Measurements from ENCODE around the gene SLC35D2.

Gene SLC35D2

GRCh38 chr9:96383165-96383942 is at the start of gene SLC35D2:
TSS of gene SLC35D2 (minus strand) at chr9:96383711. CDS start at chr9:96383634, 77 bp downstream.
- DNase-seq (ENCODE audit: low spot score) = no peak

DNA sequence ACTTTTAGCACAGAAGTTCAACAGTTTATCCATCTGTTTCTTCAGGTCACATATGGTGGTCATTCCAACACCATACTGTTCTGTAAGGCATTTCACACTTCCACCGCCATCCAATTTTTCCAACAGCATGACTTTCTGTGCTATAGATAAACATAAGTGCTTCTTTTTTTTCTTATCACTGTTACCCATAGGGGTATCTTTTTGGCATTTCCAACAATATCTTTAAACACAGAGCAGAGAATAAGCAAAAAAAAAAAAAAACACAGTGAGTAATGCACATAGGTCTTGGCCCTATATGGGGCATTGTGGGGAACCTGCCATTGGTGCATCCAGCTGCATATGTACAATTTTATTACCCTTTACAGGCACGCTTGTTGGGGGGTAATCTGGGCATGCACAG is 46.9 kb upstream of the SLC35D2 start:
- no peak for DNase-seq (ENCODE audit: low spot score)

DNA sequence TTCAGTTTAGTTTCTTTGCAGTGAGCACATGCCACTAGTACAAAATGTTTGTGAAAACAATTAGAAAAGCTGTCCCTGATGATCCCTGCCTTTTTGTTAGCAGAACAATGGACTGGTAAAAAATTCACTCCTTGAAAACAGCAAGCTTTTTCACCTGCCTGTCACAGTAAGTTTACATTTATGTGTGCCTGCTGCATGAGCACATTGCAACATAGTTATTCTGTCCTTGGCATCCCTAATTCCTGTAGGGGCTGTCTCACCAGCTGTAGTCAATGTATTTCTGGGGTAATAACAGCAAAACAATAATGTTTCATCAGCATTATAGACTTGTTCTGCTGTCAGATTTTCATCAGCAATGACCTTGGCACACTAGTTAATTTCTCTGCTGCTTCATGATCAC is 46.2 kb upstream of the SLC35D2 start:
- DNase-seq (ENCODE audit: low spot score) = no peak

DNA sequence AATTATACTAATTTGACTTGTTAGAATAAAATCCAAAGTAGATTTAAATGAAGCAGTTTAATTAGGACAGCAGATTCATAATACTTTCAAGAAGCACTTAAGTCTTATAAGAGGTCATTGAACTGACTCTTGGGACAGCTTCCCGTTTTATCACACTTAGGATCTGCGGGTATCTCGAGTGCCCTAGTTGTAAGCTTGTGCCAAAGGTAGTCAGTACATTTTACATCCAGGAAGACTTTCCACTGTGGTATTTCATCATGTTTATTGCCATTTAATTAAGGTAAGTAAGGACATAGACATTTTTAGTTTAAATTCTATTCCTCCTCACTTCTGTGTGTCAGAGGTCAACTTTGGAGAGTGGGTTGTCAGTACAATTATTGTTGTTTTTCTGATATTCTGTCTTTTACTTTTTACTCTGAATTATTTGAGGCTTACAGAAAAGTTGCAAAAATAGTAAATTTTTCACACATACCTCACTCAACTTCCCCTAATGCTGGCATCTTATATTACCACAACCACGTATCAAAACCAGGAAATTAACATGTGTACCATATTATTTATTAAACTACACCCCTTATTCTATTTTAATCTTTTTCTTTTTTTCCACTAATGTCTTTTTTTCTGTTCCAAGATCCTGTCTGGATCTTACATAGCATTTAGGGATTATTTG is 42.1 kb upstream of the SLC35D2 start:
- DNase-seq (ENCODE audit: low spot score) = no peak

DNA sequence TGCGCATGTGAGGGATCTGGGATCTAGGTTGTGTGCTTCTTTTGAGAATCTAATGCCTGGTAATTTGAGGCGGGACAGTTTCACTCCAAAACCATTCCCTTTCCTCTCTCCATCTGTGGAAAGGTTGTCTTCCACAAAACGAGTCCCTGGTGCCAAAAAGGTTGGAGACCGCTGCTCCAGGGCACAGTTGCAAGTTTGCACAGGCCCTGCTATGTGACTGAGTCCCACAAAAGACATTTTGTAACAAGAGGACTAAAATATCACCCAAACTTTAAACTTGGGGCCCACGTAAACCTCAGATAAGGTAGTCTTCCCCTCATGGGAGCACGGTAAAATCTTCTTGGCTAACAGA is 40.5 kb upstream of the SLC35D2 start:
- DNase-seq (ENCODE audit: low spot score) = no peak

- DNase-seq (ENCODE audit: low spot score) = no peak
Observed at GRCh38 chr9:96423322-96423984, 39.9 kb upstream of the SLC35D2 start.

- DNase-seq (ENCODE audit: low spot score) = peak; percentile 82
Observed at GRCh38 chr9:96420468-96421219, 37.1 kb upstream of the SLC35D2 start.

- no peak for DNase-seq (ENCODE audit: low spot score)
Observed at GRCh38 chr9:96419691-96419969, 36.1 kb upstream of the SLC35D2 start.

DNA sequence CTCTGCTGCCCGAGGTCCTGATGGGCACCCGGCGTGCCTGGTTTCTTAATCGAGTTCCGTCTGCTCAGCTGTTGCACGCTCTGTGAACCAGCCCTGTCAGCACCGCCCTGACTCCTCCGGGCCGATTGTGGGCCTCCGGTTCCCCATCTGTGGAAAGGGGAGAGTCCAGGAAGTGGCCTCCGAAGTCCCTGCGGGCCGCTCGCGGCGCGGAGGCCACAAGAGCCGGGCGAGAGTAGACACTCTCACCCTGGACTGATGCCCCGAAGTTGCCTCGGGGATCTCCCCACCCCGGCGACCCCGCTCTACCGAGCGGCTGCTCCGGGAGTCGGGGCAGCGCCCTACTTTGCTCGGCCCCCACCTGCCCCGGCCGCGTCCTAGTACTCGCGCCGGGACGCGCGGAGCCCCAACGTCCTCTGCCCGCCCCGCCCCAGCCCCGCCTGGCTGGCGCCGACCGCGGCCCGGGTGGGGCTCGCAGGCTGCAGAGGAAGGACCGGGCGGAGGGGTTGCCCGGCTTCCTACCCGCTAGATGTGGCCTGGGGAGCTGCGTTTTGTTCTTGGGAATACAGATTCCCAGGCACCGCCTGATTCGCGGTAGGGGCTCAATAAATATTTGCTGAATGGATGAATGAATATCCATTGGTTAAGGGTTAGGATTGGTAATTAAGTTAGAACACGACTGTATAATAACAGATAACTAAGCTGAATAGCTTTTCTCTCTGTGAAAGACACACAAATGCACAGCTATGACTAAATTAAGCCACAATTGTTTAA is 35.6 kb upstream of the SLC35D2 start:
- peak; percentile 78 for DNase-seq (ENCODE audit: low spot score)

DNA sequence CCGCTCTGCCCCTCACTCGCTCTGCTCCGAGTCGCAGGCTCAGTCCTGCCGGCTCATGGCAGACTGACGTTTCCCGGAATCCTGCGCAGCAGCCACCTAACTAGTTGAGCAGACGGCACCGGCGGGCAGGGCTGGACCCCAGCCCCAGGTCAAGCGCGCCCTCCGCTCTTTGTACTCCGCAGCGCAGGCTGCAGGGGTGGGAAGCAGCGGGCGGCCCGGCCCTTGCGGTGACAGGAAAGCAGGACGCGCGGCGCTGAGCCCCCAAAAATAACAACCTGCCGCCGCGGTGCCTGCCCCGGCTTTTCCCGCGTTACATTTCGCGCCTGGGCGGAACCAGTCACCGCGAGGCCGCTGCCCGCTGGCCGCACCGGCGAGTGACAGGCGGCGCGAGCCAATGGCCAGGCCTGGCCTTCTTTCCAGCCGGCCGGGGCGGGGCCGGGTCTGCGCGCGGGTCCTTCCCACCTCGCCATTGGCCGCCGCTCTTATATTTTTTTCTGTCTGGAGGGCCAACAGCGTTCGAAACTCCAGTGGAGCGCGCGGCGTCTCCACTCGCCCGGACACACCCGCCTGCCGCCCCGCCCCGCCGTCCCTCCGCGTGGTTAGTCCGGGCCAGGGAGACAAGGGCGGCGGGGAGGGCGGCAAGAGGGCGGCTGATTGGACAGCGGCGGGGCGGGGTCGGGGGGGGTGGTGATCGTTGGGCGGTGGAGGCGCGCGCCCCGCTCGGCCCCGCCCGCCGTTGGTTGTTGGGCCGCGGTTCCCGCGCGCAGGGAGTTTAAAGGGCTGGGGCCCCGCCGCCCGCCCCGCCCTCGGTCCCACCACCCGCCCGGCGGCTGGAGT is 34.8 kb upstream of the SLC35D2 start, which contains the start of gene ZNF367:
ZNF367 (minus strand) TSS at position 288 of the 837 bp plus-strand sequence. CDS start 338 bp downstream, outside the sequence.
- peak; percentile 97 for DNase-seq (ENCODE audit: low spot score)

- DNase-seq (ENCODE audit: low spot score) = no peak
Observed at GRCh38 chr9:96417661-96418082, 34.2 kb upstream of the SLC35D2 start.

- DNase-seq (ENCODE audit: low spot score) = peak; percentile 89
Observed at GRCh38 chr9:96417051-96417586, 33.6 kb upstream of the SLC35D2 start.

DNA sequence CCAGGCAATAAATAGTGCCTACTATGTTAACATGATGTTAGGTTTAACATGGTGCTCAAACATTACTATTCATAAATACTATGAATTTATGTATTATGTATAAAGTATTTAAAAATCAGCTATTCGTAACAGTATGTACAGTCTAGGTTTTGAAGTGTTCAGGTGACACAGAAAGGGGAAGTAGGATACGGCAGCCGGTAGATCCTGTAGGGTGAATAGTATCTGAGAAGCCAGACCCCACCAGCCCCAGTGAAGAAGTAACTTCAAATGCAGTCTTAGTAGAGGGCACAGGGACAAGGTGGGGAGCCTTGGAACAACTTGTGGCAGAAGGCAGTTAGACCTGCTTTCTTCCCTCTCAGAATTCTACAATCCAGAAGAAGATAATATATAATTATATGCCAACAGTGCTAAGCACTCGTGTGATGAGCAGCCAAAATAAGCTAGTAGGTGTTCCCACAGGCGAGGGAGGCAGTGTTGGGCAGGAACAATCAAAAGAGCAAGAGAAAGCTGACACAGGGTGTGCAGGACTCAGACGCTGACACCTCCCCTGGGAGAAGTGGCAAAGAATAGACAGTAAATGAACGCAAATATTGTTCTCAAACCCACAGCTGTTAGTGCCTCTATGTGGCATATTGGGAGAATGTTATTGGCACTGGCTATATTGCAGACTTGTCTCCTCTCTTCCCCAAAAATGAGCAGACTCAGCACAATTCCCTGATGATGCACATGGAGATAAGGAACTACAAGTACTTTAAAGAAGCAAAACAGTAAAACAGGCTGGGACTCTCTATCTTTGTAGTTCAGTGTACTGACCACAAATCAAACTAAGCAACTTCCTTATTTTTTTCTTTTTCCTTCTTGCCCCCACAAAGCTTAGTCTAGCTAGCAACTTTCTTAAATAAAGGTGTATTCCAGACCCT is 30.1 kb upstream of the SLC35D2 start:
- DNase-seq (ENCODE audit: low spot score) = peak; percentile 73

GRCh38 chr9:96412174-96412913 is 28.8 kb upstream of the SLC35D2 start:
- DNase-seq (ENCODE audit: low spot score) = no peak

DNA sequence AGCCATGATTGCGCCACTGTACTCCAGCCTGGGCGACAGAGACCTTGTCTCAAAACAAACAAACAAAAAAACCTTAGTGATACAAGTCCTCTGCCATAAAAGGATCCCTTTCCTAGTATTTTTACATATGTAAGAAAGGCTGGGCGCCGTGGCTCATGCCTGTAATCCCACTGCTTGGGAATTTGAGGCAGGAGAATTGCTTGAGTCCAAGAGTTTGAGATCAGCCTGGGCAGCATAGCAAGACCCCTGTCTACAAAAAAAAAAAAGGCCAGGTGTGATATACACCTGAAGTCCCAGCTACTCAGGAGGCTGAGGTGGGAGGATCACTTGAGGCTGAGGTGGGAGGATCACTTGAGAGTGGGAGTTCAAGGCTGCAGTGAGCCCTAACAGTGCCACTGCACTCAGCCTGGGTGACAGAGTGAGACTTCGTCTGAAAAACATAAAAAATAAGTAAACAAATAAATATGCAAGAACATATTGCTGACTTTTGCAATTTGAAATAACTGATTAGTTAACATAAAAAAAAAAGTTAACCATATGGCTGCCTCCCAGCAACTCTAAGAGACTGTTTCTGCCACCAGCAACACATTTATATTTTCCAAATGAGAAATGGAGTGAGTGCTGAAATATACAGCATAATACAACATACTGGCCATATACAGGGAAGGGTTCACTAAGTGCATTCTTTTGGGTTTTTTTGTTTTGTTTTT is 27.8 kb upstream of the SLC35D2 start:
- no peak for DNase-seq (ENCODE audit: low spot score)

DNA sequence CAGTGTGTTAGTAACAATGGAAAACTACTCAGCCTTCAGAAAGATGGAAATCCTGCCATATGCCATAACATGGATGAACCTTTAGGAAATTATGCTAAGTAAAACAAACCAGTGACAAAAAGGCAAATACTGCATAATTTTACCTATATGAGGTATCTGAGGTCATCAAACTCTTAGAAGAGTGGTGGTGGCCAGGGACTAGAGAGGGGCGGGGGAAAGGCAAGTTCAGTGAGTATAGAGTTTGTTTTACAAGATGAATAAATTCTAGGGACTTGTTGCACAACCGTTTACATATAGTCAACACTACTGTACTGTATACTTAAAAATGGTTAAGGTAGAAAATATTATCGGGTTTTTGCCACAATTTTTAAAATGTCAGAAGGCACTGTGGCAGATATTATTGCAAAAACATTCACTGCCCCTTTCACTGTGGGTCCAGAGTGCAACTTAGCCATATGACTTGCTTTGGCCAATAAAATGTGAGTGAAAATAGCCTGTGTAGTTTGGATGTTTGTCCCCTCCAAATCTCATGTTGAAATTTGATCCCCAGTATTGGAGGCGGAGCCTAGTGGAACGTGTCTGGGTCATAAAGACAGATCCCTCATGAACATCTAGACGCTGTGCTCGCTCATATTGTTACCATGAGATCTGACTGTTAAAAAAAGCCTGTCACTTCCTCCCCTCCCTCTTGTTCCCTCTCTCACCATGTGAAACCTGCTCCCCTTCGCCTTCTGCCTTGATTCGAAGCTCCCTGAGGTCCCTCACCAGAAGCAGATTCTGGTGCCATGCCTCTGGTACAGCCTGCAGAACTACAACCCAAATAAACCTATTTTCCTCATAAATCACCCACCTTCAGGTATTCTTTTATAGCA is 25.1 kb upstream of the SLC35D2 start:
- no peak for DNase-seq (ENCODE audit: low spot score)

Data from NAMALWA (cell line).